IMR-90 (cell line): ENCODE results near the gene INHBC.

Experiments used
- BHLHE40 ChIP-seq: fragments of 150-350 bp; IDR thresholded peaks from 2 replicates; pipeline ENCODE4 v1.6.1; 2016; ENCODE audit warnings: mild to moderate bottlenecking, low read depth, low read length
- CEBPB ChIP-seq: IDR thresholded peaks from 2 replicates; pipeline ENCODE4 v1.6.1; 2012; ENCODE audit warnings: low read depth, low read length, improper control_type of control experiment
- FOS ChIP-seq: fragments of 150-350 bp; IDR thresholded peaks from 2 replicates; pipeline ENCODE4 v1.6.1; 2016; ENCODE audit warnings: low read depth, low read length
- MAFK ChIP-seq: IDR thresholded peaks from 2 replicates; pipeline ENCODE4 v1.6.1; 2012; ENCODE audit warnings: low read depth, low read length, improper control_type of control experiment
- POLR2A ChIP-seq: IDR thresholded peaks from 2 replicates; pipeline ENCODE4 v1.6.1; 2012; ENCODE audit warnings: mild to moderate bottlenecking, low read depth, low read length
- RAD21 ChIP-seq: IDR thresholded peaks from 2 replicates; pipeline ENCODE4 v1.6.1; 2012; ENCODE audit warnings: low read length, improper control_type of control experiment
- RCOR1 ChIP-seq: IDR thresholded peaks from 2 replicates; pipeline ENCODE4 v1.6.1; 2012; ENCODE audit warnings: mild to moderate bottlenecking, low read length, improper control_type of control experiment; ENCODE audit not compliant: insufficient replicate concordance
- RFX5 ChIP-seq: IDR thresholded peaks from 2 replicates; pipeline ENCODE4 v1.8.0; 2012; ENCODE audit warnings: low read depth, mild to moderate bottlenecking, low read length, moderate library complexity
- SMC3 ChIP-seq: fragments of 150-350 bp; IDR thresholded peaks from 2 replicates; pipeline ENCODE4 v1.6.1; 2016; ENCODE audit warnings: low read depth, mild to moderate bottlenecking, antibody characterized with exemption, low read length, moderate library complexity
- TF ChIP-seq, protein P1 (sequence below): conservative IDR thresholded peaks from 2 replicates; pipeline ENCODE4 v1.5.1; 2012; ENCODE audit warnings: mild to moderate bottlenecking, low read depth, low read length, improper control_type of control experiment
- TF ChIP-seq, protein P2 (sequence below): fragments of 150-350 bp; IDR thresholded peaks from 2 replicates; pipeline ENCODE4 v1.6.1; 2017; ENCODE audit warnings: mild to moderate bottlenecking, antibody characterized with exemption, low read length, low read depth

DNA sequence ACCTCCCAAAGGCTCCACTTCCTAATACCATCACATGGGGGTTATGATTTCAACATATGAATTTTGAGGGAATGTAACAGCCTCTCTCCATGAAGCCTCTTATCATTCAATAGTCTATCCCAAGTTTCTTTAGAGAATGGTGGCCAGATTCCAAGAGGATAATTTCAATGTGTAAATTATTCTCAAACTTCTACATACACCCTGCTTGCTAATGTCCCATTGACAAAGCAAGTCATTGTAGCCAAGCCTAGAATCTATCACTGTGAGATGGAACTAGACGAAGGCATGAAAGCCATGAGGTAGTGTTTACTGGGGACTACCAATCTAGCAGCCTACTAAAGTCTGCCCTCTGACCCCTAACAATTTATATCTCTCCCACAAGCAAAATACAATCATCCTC, 3.8 kb downstream of the INHBC start:
- TF ChIP-seq BHLHE40, result no peak
- TF ChIP-seq, protein P1, sequence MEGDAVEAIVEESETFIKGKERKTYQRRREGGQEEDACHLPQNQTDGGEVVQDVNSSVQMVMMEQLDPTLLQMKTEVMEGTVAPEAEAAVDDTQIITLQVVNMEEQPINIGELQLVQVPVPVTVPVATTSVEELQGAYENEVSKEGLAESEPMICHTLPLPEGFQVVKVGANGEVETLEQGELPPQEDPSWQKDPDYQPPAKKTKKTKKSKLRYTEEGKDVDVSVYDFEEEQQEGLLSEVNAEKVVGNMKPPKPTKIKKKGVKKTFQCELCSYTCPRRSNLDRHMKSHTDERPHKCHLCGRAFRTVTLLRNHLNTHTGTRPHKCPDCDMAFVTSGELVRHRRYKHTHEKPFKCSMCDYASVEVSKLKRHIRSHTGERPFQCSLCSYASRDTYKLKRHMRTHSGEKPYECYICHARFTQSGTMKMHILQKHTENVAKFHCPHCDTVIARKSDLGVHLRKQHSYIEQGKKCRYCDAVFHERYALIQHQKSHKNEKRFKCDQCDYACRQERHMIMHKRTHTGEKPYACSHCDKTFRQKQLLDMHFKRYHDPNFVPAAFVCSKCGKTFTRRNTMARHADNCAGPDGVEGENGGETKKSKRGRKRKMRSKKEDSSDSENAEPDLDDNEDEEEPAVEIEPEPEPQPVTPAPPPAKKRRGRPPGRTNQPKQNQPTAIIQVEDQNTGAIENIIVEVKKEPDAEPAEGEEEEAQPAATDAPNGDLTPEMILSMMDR, result no peak
- no peak for TF ChIP-seq CEBPB
- no peak for TF ChIP-seq POLR2A
- TF ChIP-seq SMC3, result no peak
- no peak for TF ChIP-seq RFX5
- TF ChIP-seq, protein P2, sequence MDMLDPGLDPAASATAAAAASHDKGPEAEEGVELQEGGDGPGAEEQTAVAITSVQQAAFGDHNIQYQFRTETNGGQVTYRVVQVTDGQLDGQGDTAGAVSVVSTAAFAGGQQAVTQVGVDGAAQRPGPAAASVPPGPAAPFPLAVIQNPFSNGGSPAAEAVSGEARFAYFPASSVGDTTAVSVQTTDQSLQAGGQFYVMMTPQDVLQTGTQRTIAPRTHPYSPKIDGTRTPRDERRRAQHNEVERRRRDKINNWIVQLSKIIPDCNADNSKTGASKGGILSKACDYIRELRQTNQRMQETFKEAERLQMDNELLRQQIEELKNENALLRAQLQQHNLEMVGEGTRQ, result no peak
- TF ChIP-seq RAD21, result no peak
- TF ChIP-seq MAFK, result no peak
- no peak for TF ChIP-seq RCOR1
- TF ChIP-seq FOS, result no peak
